Astrocyte of the hippocampus (primary cell): ENCODE measurements around the gene ZFPM1.

Experiments
- DNase-seq: peaks from one replicate; pipeline ENCODE4 v3.0.0; 2011; ENCODE audit warnings: low read depth, low spot score

The ZFPM1 gene

DNA sequence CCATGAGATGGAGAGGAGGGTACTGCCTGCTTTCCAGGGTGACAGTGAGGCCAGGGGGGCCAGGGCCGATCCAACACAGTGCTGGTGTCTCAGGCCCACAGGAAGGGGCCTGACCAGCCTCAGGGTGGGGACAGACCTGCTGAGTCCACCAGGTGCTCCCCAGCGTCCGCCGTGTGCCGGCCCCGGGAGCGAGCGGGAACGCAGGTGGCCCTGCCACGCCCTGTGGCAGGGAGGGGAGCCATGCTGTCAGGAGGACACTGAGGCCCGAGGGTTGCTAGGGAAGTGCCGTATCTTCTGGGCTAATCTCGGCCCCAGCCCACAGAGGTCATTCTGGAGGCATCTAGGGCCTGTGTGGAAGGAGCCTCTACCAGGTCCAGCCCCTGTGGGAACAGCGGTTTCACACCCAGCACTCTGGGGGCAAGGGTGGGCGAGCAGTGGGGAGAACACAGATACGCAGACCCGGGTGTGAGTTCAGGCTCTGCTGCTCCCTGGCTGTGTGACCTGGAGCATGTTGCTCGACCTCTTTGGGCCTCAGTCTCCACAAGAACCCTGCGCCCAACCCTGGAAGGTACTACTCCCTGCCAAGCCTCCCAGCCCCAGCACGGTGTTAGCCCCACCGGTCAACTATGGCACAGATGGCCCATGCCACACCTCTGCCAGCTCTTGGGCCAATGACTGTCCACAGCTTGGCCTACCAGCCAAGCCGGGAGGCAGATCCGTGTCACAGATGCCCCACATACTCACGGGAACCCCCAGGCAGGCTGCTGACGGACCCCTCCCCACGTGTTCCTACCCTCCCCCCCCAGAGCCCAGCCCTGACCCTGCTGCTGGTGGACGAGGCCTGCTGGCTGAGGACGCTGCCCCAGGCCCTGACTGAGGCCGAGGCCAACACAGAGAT is 73.2 kb downstream of the ZFPM1 start:
- no peak for DNase-seq

DNA sequence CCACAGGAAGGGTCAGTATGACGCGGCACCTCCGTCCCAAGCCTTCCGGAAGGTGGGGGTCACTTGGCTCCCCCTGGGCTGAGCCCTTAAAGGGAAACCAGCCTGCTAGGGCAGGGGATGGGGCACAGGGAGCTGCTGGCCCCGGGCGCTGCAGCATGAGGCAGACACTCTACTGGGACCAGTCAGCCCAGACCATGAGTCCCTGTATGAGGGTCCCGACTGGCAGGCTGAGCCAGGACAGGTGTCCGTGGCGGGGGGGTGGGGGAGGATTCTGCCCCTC is 73.8 kb downstream of the ZFPM1 start:
- no peak for DNase-seq

DNA sequence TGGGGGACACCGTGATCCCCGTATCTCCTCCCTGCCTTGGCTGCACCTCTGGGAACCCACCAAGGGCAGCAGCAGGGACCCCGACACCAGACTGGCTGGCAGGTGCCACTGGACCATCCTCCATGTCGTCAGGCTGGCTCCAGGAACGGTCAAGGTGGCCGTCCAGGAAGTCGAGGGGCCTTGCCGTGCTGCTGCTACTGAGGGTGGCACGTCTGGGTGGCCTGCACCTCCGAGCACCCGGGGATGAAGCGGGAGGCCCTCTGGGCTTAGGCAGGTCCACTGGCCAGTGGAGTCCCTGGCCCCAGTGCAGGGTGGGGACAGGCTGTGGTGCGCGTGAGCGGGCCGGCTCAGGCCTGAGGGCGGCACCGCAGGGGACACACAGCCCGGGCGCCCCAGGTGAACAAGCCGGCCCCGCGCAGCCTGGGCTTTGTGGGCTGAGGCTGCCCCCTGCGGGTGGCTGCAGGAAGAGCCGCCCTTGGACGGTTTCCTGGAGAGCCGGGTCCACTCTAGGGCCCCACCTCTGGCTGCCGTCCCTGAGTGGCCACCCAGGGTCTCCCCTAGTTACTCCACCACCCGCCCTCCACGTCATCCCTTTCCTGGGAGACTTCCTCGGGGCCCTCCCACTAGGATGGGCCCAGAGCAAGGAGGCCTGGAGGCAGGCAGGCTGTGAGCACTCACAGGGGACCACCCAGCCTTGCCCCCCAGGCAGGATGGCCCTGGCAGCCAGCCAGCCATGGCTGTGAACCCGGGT is 74.3 kb downstream of the ZFPM1 start:
- DNase-seq: peak; percentile 86

- no peak for DNase-seq
These were observed 75.1 kb downstream of the ZFPM1 start for GRCh38 chr16:88527937-88528743.

- DNase-seq: no peak
These were observed 75.8 kb downstream of the ZFPM1 start for GRCh38 chr16:88528902-88529318.

DNA sequence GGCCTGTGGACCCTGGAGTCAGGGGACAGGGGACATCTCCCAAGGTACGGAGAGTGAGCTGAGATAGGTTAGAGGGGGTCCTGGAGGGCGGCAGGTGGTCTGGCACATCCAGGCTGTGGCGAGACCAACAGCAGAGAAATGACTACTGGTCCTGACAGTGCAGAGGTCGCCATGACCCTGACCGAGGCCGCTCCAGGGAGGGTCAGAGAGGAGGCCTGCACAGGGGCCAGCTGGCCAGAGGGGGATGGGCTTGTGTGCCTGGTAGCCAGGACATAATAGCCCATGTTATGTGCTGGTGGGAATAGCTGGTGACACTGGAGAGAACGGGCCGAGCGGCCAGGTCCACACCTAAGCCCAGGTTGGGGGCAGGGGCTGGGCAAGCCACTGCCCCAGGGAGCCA is 76.5 kb downstream of the ZFPM1 start:
- no peak for DNase-seq

DNA sequence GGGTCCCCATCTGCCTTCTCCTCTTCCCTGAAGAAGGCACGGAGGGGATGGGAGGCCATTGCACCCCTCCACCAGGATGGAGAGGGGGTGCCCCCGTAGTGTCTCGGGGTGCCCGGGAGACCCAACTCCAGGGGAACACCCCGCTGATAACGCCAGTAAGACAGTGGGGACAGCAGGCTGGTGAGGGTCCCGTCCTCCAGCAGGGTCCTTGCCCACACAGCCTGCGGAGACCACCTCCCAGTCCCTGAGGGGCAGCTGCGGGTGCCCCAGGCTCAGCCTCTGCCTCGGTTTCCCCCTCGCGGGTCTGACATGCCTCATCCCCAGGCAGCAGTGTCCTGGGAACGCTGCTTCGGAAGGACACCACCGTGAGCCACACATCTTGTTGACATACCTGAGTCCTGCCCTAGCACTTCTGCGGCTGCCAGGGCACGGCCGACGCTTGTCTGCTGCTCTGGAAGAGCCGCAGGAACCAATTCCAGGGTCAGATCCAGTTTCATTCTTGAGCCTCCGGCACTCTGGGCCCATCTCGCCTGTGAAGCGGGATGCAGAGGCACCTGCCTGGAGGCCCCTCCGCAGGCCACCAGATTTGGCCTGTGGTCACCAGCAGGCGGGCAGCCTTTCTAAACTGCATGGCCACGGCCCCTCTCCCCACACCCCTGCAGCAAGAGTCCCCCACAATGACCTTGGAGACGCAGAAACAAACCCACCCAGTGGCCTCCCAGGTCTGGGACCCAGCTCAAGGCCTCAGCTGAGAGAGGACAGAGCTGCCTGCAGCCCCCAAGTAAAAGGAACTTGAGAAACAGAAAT is 77.2 kb downstream of the ZFPM1 start:
- no peak for DNase-seq

DNA sequence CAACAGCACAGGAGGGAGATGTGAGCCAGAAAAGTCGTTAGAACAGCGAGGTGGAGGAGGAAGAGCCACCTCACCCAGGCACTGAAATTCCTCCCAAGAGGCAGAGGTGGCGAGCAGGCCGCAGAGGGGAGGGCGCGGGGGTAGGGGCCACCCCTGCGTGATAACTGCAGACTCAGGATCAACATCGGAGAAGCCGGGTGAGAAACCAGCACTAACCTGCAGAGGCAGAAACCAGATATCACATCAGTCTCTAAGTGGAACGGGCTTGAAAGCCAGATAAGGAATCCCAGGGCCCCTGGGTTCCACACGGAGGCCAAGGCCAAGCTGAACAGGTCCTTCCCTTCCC is 77.8 kb downstream of the ZFPM1 start:
- DNase-seq: no peak

DNA sequence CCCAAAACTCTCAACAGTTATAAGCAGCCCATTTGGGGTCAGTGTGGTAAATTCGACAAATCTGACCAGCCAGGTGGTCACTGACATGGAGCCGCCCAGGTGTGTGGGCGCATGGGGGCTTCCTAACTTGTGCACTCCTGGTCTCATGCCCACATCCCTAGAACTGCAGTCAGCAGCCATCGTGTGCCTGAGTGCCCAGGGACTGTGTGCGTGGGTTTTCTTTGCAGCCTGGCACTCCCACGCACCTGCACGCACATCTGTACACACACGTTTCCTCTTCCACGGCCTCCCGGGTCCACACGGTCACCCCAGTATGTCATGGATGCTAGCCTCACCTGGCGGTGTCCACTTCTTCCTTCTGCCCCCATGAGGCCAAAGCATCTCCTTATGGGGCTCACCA is 78.3 kb downstream of the ZFPM1 start:
- no peak for DNase-seq

GRCh38 chr16:88531931-88532433 is 78.9 kb downstream of the ZFPM1 start:
- no peak for DNase-seq

DNA sequence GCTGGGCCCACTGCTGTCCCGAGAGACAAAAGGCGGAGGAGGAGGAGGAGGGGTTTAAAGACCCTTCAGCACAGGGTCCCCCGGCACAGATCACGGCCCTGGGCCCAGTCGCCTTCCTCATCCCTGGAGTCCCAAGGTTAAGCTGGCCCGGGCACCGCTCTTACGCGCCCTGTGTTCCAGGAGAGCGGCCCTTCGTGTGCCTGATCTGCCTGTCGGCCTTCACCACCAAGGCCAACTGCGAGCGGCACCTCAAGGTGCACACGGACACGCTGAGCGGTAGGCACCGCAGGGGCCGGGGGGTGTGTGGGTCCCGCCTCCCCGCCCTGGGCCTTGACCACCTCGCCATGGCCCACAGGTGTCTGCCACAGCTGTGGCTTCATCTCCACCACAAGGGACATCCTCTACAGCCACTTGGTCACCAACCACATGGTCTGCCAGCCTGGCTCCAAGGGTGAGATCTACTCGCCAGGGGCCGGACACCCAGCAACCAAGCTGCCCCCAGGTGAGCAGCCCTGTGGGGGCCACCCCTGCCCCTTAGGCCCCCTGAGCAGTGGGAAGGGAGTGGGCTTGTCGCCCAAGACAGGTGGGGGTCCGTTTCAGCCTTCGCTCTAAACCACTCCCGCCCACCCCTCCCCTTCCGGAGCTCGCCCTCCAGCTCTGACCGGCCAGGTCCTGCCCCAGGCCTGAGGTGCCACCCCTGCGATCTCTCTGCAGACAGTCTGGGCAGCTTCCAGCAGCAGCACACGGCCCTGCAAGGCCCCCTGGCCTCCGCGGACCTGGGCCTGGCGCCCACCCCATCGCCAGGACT is 79.6 kb downstream of the ZFPM1 start:
- DNase-seq: no peak

DNA sequence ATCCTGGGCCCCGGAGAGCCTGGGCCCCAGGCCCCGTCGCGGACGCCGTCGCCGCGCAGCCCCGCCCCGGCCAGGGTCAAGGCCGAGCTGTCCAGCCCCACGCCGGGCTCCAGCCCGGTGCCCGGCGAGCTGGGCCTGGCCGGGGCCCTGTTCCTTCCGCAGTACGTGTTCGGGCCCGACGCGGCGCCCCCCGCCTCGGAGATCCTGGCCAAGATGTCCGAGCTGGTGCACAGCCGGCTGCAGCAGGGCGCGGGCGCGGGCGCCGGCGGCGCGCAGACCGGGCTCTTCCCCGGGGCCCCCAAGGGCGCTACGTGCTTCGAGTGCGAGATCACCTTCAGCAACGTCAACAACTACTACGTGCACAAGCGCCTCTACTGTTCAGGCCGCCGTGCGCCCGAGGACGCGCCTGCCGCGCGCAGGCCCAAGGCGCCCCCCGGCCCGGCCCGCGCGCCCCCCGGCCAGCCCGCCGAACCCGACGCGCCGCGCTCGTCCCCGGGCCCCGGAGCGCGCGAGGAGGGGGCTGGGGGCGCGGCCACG is 80.4 kb downstream of the ZFPM1 start:
- DNase-seq: peak; percentile 73

DNA sequence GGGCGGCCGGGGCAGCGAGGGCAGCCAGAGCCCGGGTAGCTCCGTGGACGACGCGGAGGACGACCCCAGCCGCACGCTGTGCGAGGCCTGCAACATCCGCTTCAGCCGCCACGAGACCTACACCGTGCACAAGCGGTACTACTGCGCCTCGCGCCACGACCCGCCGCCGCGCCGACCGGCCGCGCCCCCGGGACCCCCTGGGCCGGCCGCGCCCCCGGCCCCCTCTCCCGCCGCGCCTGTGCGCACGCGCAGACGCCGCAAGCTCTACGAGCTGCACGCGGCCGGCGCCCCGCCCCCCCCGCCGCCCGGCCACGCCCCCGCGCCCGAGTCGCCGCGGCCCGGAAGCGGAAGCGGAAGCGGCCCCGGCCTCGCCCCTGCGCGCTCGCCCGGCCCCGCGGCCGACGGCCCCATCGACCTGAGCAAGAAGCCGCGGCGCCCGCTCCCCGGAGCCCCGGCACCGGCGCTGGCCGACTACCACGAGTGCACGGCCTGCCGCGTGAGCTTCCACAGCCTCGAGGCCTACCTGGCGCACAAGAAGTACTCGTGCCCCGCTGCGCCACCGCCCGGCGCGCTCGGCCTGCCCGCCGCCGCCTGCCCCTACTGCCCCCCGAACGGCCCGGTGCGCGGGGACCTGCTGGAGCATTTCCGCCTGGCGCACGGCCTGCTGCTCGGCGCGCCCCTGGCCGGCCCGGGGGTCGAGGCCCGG is 81.0 kb downstream of the ZFPM1 start:
- DNase-seq: peak; percentile 90

DNA sequence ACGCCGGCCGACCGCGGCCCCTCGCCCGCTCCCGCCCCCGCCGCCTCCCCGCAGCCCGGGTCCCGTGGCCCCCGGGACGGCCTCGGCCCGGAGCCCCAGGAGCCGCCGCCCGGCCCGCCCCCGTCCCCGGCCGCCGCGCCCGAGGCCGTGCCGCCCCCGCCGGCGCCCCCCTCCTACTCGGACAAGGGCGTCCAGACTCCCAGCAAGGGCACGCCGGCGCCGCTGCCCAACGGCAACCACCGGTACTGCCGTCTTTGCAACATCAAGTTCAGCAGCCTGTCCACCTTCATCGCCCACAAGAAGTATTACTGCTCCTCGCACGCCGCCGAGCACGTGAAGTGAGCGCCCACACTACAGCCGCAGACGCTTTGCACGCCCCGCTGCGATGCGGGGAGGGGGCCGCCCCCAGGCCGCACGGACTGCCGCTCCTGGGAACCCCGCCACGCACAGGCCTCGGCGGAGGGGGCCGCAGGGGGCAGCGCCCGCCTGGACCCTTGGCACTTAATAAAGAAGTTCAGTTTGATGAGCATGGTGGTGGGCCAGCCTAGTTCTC is 81.6 kb downstream of the ZFPM1 start:
- DNase-seq: peak; percentile 69

GRCh38 chr16:88535191-88535856 is 82.2 kb downstream of the ZFPM1 start:
- DNase-seq: no peak

GRCh38 chr16:88535857-88536222 is 82.8 kb downstream of the ZFPM1 start:
- DNase-seq: no peak

GRCh38 chr16:88536510-88536909 is 83.4 kb downstream of the ZFPM1 start:
- no peak for DNase-seq

GRCh38 chr16:88536971-88537751 is 84.1 kb downstream of the ZFPM1 start:
- no peak for DNase-seq
